Testis (tissue), 3 donors: Measurements from ENCODE around the gene LRRC32. TPM values are rescaled to one million over a fixed set of nuclear protein-coding genes. Genes with fewer than 3 reads are reported as not detected.
"Not testable (repeated sequence)": the region's sequence is repeated elsewhere in the genome, so short reads cannot be mapped to it uniquely, and the experiment has no call there.

Source experiments
- DNase-seq: peaks from one replicate; pipeline ENCODE4 v3.0.0-alpha.2; 2019
- H3K27ac ChIP-seq, 2 donors: fragments of 200-600 bp; sonication (generic); one replicate each; pipeline ENCODE4 v1.5.1; 2019
- H3K27me3 ChIP-seq: fragments of 200-600 bp; sonication (generic); one replicate; pipeline ENCODE4 v1.5.1; 2019
- H3K36me3 ChIP-seq: fragments of 200-600 bp; sonication (generic); one replicate; pipeline ENCODE4 v1.5.1; 2017; ENCODE audit warnings: low read depth; ENCODE audit errors: missing control alignments
- H3K4me1 ChIP-seq: fragments of 200-600 bp; sonication (generic); one replicate; pipeline ENCODE4 v1.5.1; 2019
- H3K4me3 ChIP-seq, 2 donors: fragments of 200-600 bp; sonication (generic); one replicate each; pipeline ENCODE4 v1.5.1; 2017 to 2019
- H3K9me3 ChIP-seq: fragments of 200-600 bp; sonication (generic); one replicate; pipeline ENCODE4 v1.5.1; 2017
- POLR2A ChIP-seq: fragments of 450-650 bp; IDR thresholded peaks from one replicate; pipeline ENCODE4 v1.6.1; 2017; ENCODE audit warnings: antibody characterized with exemption, mild to moderate bottlenecking, moderate library complexity
- WGBS, 2 donors: methylation state at CpG; one replicate each; pipeline ENCODE4 v1.1.5; 2018; 5-methylcytosine and 5-hydroxymethylcytosine counted together
- intact Hi-C: fragments of 100-400 bp; cut with DNase I; formaldehyde crosslinking; loops from one replicate; pipeline ENCODE4 v1.15.1; 2023; ENCODE audit warnings: low total_unique reads
- polyA plus RNA-seq: library from polyadenylated mRNA; stranded (reverse); fragments of 350-450 nt; fragmentation: Illumina TruSeq; extraction: RNeasy Lipid Tissue Mini Kit (QIAGEN cat#74804); gene quantifications from one replicate; pipeline ENCODE4 v1.2.3, GENCODE V29; 2014; ENCODE audit warnings: low read depth, low replicate concordance; ENCODE audit not compliant: insufficient read depth
- total RNA-seq, 2 donors: library from RNA; depleted of rRNA; stranded (reverse); fragments of >200 nt; gene quantifications; one replicate each; pipeline ENCODE4 v1.2.3, GENCODE V29; 2016
- TF ChIP-seq, protein P1 (sequence below), 3 experiments: fragments of 450-650 bp in 2 of 3; fragments of 200-600 bp in 1 of 3; sonication (generic) in 1 of 3; IDR thresholded peaks; one replicate each; pipeline ENCODE4 v1.5.1; 2016 to 2019; ENCODE audit warnings: antibody characterized with exemption in 3 of 3, mild to moderate bottlenecking in 2 of 3, moderate library complexity in 1 of 3

The LRRC32 gene
- total and polyA plus RNA-seq, 3 donors from 2014 or later: 6.5 to 20.5 (median 9.1) TPM

DNA sequence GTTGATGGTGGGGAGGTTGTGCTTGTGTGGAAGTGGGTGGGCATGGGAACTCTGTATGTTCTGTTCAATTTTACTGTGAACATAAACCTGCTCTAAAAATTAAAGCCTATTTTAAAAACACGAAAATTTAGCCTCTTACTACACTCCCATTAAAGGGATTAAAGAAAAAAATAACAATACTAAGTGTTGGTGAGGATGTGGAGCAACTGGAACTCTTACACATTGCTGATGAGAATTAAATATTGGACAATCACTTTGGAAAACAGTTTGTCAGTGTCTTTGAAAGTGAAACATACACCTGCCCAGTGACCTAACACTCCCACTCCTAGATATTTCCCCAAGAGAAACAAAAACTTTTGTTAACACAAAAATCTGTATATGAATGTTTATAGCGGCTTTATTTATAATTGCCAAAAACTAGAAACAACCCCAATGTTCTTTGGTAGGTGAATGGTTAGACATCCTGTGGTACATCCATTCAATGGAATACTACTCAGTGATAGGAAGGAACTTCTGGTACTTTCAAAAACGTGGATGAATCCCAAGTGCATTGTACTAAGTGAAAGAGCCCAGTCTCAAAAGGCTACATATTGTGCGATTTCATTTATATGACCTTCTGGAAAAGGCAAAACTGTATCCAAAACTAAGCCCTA is 23.5 kb downstream of the LRRC32 start:
- no peak for DNase-seq
- Histone ChIP-seq H3K27ac (no peak overlapping the region), H3K36me3 (no peaks in the 10 kb centered on the region), H3K4me1 (no peaks in the 10 kb centered on the region), H3K27me3 (no peaks in the 10 kb centered on the region), H3K4me3 (no peak overlapping the region), H3K9me3 (no peaks in the 10 kb centered on the region)
- intact Hi-C loops: no loop called here
- WGBS, 2 donors: 66 to 69% methylated on average over 4 of the region's 4 CpGs
- TF ChIP-seq, protein P1, sequence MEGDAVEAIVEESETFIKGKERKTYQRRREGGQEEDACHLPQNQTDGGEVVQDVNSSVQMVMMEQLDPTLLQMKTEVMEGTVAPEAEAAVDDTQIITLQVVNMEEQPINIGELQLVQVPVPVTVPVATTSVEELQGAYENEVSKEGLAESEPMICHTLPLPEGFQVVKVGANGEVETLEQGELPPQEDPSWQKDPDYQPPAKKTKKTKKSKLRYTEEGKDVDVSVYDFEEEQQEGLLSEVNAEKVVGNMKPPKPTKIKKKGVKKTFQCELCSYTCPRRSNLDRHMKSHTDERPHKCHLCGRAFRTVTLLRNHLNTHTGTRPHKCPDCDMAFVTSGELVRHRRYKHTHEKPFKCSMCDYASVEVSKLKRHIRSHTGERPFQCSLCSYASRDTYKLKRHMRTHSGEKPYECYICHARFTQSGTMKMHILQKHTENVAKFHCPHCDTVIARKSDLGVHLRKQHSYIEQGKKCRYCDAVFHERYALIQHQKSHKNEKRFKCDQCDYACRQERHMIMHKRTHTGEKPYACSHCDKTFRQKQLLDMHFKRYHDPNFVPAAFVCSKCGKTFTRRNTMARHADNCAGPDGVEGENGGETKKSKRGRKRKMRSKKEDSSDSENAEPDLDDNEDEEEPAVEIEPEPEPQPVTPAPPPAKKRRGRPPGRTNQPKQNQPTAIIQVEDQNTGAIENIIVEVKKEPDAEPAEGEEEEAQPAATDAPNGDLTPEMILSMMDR (IDR thresholded peaks at IDR 0.05): no peak
- TF ChIP-seq POLR2A: no peak

DNA sequence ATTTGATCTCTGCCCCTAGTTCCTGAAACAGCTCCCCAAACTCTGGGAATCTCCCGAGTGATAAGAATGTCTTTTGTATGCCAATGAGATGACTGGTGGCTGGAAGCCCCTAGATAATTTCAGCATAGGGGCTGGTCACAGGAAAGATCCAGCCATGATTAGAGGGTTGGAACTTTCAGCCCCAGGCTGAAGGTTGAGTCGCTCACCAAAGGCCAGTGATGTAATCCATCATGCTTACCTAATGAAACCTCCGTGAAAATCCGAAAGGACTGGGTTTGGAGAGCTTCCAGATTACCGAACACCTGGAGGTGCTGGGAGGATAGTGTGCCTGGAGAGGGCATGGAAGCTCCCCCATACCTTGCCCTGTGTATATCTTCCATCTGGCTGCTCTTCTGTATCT is 26.0 kb downstream of the LRRC32 start:
- H3K27me3 ChIP-seq: no peaks in the 10 kb centered on the region
- 61 to 80% methylated on average over 5 of the region's 5 CpGs for WGBS, 2 donors
- no peaks in the 10 kb centered on the region for H3K36me3 ChIP-seq
- no peaks in the 10 kb centered on the region for H3K4me1 ChIP-seq
- H3K9me3 ChIP-seq: no peaks in the 10 kb centered on the region
- no peak overlapping the region for H3K4me3 ChIP-seq
- DNase-seq: no peak
- intact Hi-C loops: no loop called here
- no peak for TF ChIP-seq POLR2A
- TF ChIP-seq, protein P1 (IDR thresholded peaks at IDR 0.05): no peak
- H3K27ac ChIP-seq: no peak overlapping the region

DNA sequence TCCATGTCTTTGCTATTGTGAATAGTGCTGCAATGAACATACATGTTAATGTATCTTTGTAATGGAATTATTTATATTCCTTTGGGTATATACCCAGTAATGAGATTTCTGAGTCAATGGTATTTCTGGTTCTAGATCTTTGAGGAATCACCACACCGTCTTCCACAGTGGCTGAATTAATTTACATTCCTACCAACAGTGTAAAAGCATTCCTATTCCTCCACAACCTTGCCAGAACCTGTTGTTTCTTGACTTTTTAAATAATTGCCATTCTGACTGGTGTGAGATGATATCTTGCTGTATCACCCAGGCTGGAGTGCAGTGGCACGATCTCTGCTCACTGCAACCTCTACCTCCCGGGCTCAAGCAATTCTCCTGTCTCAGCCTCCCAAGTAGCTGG is 26.8 kb downstream of the LRRC32 start:
- DNase-seq, H3K9me3 ChIP-seq, H3K4me1 ChIP-seq, intact Hi-C loops, H3K27ac ChIP-seq, H3K27me3 ChIP-seq, H3K4me3 ChIP-seq, H3K36me3 ChIP-seq: not testable (repeated sequence)
- 96 to 100% methylated on average over 3 of the region's 3 CpGs for WGBS, 2 donors

DNA sequence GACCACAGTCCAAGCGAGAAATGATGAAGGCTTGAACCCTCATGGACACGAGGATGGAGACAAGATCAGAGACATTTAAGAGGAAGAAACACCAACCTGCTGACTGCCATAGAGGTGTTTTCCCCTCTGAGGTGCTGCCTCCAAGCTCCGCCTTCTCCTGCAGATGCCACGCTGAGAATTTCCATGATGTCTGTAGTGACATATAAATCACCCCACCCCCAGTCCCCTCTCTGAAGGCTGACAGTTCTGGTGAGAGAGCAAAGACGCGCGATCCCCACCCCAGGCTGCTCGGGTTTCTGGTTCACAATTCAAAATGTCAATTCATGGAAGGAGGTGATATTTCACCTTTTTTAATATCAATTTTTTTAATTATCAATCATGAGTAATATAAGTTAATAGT is 28.2 kb downstream of the LRRC32 start:
- no peak overlapping the region for H3K27ac ChIP-seq
- no peak for DNase-seq
- H3K9me3 ChIP-seq: no peaks in the 10 kb centered on the region
- H3K27me3 ChIP-seq: no peaks in the 10 kb centered on the region
- H3K36me3 ChIP-seq: no peaks in the 10 kb centered on the region
- no peak overlapping the region for H3K4me3 ChIP-seq
- no peaks in the 10 kb centered on the region for H3K4me1 ChIP-seq
- TF ChIP-seq, protein P1 (IDR thresholded peaks at IDR 0.05): no peak
- no peak for TF ChIP-seq POLR2A
- intact Hi-C loops: no loop called here
- 88 to 89% methylated on average over 8 of the region's 8 CpGs for WGBS, 2 donors

DNA sequence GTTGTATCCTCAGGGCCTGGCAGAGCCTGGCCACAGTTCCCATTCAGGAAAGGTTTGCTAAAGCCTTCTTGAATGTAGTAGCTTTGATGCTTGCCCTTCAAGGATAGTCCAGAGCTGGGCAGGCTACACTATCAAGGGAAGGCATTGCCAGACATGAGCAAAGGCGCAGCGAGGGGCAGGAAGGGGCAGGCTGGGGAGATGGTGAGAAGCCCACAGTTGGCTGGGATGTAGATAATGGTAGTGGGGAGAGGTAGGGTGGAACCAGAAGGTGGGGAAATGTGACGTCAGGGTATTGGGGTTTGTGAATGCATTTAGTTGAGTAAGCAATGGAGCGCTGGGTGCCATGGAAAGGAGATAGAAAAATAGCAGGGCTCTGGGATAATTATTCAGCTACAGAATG is 28.6 kb downstream of the LRRC32 start:
- no peaks in the 10 kb centered on the region for H3K36me3 ChIP-seq
- TF ChIP-seq, protein P1 (IDR thresholded peaks at IDR 0.05): no peak
- TF ChIP-seq POLR2A: no peak
- H3K4me3 ChIP-seq: no peak overlapping the region
- 95 to 98% methylated on average over 4 of the region's 4 CpGs for WGBS, 2 donors
- intact Hi-C loops: no loop called here
- H3K4me1 ChIP-seq: no peaks in the 10 kb centered on the region
- no peaks in the 10 kb centered on the region for H3K27me3 ChIP-seq
- H3K9me3 ChIP-seq: no peaks in the 10 kb centered on the region
- no peak overlapping the region for H3K27ac ChIP-seq
- no peak for DNase-seq
